H1 (cell line): ENCODE measurements around the gene ZNF672. TPM values are rescaled to one million over a fixed set of nuclear protein-coding genes. Genes with fewer than 3 reads are reported as not detected.

Experiments used
- CTCF ChIA-PET: fragments of 300-600 bp; sonication (Branson Sonifier 250); formaldehyde crosslinking; loops from one replicate; lab custom pipeline; 2021; ENCODE audit not compliant: partially characterized antibody; lab: Charles Lee
- POLR2A ChIA-PET: fragments of 300-600 bp; sonication (Branson Sonifier 250); formaldehyde crosslinking; loops from one replicate; lab custom pipeline; 2021; ENCODE audit warnings: inconsistent platforms; ENCODE audit not compliant: partially characterized antibody; lab: Charles Lee
- DNase-seq, 2 experiments: peaks; one replicate each; pipeline versions ENCODE4 v3.0.0 to v3.0.0-alpha.2; 2010 to 2022; ENCODE audit warnings: low spot score in 2 of 2, low read depth in 1 of 2, mixed read lengths in 1 of 2
- FAIRE-seq: peaks from 2 replicates; lab custom pipeline; 2011; peaks lifted over from hg19 to GRCh38; lab: Jason Lieb, UNC
- H2AFZ ChIP-seq: 2 replicates; pipeline ENCODE4 v1.8.1; 2012; ENCODE audit warnings: low read length, inconsistent platforms
- H2AK5ac ChIP-seq: 2 replicates; pipeline ENCODE4 v1.6.1; 2013; ENCODE audit warnings: low read depth, low read length
- H2BK120ac ChIP-seq: replicated peaks from 2 replicates; pipeline ENCODE3; 2013; ENCODE audit warnings: low read depth, low read length, inconsistent platforms
- H2BK12ac ChIP-seq: 2 replicates; pipeline ENCODE4 v1.6.1; 2013; ENCODE audit warnings: low read depth, low read length
- H2BK15ac ChIP-seq: 2 replicates; pipeline ENCODE4 v1.6.1; 2013; ENCODE audit warnings: low read length
- H2BK20ac ChIP-seq: 2 replicates; pipeline ENCODE4 v1.6.1; 2013; ENCODE audit warnings: low read length
- H2BK5ac ChIP-seq: 2 replicates; pipeline ENCODE4 v1.6.1; 2013; ENCODE audit warnings: low read depth, low read length
- H3K14ac ChIP-seq: 2 replicates; pipeline ENCODE4 v1.6.1; 2013; ENCODE audit warnings: inconsistent platforms; ENCODE audit not compliant: insufficient read length
- H3K18ac ChIP-seq: 2 replicates; pipeline ENCODE4 v1.6.1; 2013; ENCODE audit warnings: low read length; ENCODE audit errors: extremely low read depth
- H3K23ac ChIP-seq: 2 replicates; pipeline ENCODE4 v1.6.1; 2013; ENCODE audit warnings: inconsistent platforms; ENCODE audit not compliant: insufficient read length
- H3K23me2 ChIP-seq: 2 replicates; pipeline ENCODE4 v1.6.1; 2013; ENCODE audit warnings: low read depth, low read length
- H3K27ac ChIP-seq: 2 replicates; pipeline ENCODE4 v1.6.1; 2011; ENCODE audit warnings: low read depth, low read length, inconsistent platforms
- H3K27me3 ChIP-seq, 4 experiments: replicated peaks in 1 of 4; 1 replicate in 1 of 4; 2 replicates in 3 of 4; pipeline versions ENCODE4 v1.6.1 to v1.8.1; 2011 to 2013; ENCODE audit warnings: low read length in 3 of 4, mild to moderate bottlenecking in 3 of 4, inconsistent platforms in 2 of 4, mixed read lengths in 2 of 4, moderate library complexity in 1 of 4; ENCODE audit not compliant: control insufficient read depth in 3 of 4, insufficient read depth in 3 of 4; ENCODE audit errors: extremely low read depth in 1 of 4
- H3K36me3 ChIP-seq, 4 experiments: 2 replicates each; pipeline versions ENCODE4 v1.6.1 to v1.8.1; 2011 to 2013; ENCODE audit warnings: mild to moderate bottlenecking in 4 of 4, low read length in 3 of 4, moderate library complexity in 2 of 4, control low read depth in 1 of 4, inconsistent platforms in 1 of 4; ENCODE audit not compliant: insufficient read depth in 4 of 4, control insufficient read depth in 2 of 4
- H3K4ac ChIP-seq: replicated peaks from 2 replicates; pipeline ENCODE3; 2013; ENCODE audit warnings: low read length, low read depth, mixed read lengths, inconsistent platforms; ENCODE audit not compliant: insufficient read length
- H3K4me1 ChIP-seq, 4 experiments: replicated peaks in 1 of 4; 1 replicate in 1 of 4; 2 replicates in 3 of 4; pipeline versions ENCODE4 v1.6.1 to v1.8.1; 2011 to 2013; ENCODE audit warnings: low read length in 3 of 4, inconsistent platforms in 2 of 4, mixed read lengths in 1 of 4; ENCODE audit not compliant: insufficient read depth in 4 of 4, control insufficient read depth in 3 of 4
- H3K4me2 ChIP-seq, 2 experiments: 2 replicates each; pipeline versions ENCODE4 v1.6.1 to v1.8.1; 2011 to 2013; ENCODE audit warnings: low read depth in 2 of 2, low read length in 2 of 2, control low read depth in 1 of 2, inconsistent platforms in 1 of 2, mild to moderate bottlenecking in 1 of 2; ENCODE audit not compliant: insufficient read depth in 1 of 2
- H3K4me3 ChIP-seq, 4 experiments: fragments of 200-600, 300-600 bp in 1 of 4; sonication (generic), shearing (Covaris generic), sonication (Bioruptor Twin) in 1 of 4; 2 replicates each; pipeline versions ENCODE4 v1.5.1 to v1.8.1; 2011 to 2016; ENCODE audit warnings: low read length in 4 of 4, low read depth in 3 of 4, control low read depth in 2 of 4, inconsistent platforms in 2 of 4, mild to moderate bottlenecking in 2 of 4, mixed read lengths in 1 of 4, moderate library complexity in 1 of 4; ENCODE audit not compliant: insufficient read depth in 2 of 4; ENCODE audit errors: extremely low read depth in 1 of 4
- H3K56ac ChIP-seq: replicated peaks from 2 replicates; pipeline ENCODE3; 2013; ENCODE audit warnings: low read depth, mild to moderate bottlenecking, mixed read lengths, low read length, inconsistent platforms; ENCODE audit not compliant: insufficient read length
- H3K79me1 ChIP-seq: 2 replicates; pipeline ENCODE4 v1.6.1; 2013; ENCODE audit warnings: low read depth, low read length, control low read depth
- H3K79me2 ChIP-seq, 2 experiments: 2 replicates each; pipeline versions ENCODE4 v1.6.1 to v1.8.1; 2012 to 2013; ENCODE audit warnings: low read length in 2 of 2, mild to moderate bottlenecking in 2 of 2, inconsistent platforms in 1 of 2; ENCODE audit not compliant: insufficient read depth in 2 of 2, control insufficient read depth in 1 of 2
- H3K9ac ChIP-seq, 4 experiments: replicated peaks in 1 of 4; 1 replicate in 1 of 4; 2 replicates in 3 of 4; pipeline versions ENCODE4 v1.6.1 to v1.8.1; 2011 to 2013; ENCODE audit warnings: low read depth in 3 of 4, low read length in 3 of 4, control low read depth in 2 of 4, mild to moderate bottlenecking in 2 of 4, moderate library complexity in 2 of 4, inconsistent platforms in 1 of 4; ENCODE audit errors: extremely low read depth in 1 of 4
- H3K9me3 ChIP-seq, 2 experiments: 2 replicates each; pipeline versions ENCODE4 v1.6.1 to v1.8.1; 2012 to 2013; ENCODE audit warnings: mild to moderate bottlenecking in 2 of 2, moderate library complexity in 2 of 2, control low read depth in 1 of 2, inconsistent platforms in 1 of 2, low read depth in 1 of 2, low read length in 1 of 2, mixed read lengths in 1 of 2; ENCODE audit not compliant: insufficient read depth in 2 of 2
- H4K20me1 ChIP-seq, 2 experiments: replicated peaks in 1 of 2; 2 replicates each; pipeline versions ENCODE3 to v1.8.1; 2011 to 2013; ENCODE audit warnings: inconsistent platforms in 2 of 2, low read length in 2 of 2, mild to moderate bottlenecking in 1 of 2; ENCODE audit not compliant: insufficient read depth in 2 of 2, control insufficient read depth in 1 of 2
- H4K5ac ChIP-seq: 2 replicates; pipeline ENCODE4 v1.6.1; 2013; ENCODE audit warnings: low read length, low read depth, mixed read lengths, inconsistent platforms; ENCODE audit not compliant: insufficient read length
- H4K8ac ChIP-seq: 2 replicates; pipeline ENCODE4 v1.8.0; 2013; ENCODE audit warnings: mild to moderate bottlenecking, moderate library complexity, low read length, inconsistent platforms; ENCODE audit not compliant: insufficient read depth; ENCODE audit errors: extremely low read depth
- H4K91ac ChIP-seq: replicated peaks from 2 replicates; pipeline ENCODE3; 2013; ENCODE audit warnings: low read length, mixed read lengths, inconsistent platforms; ENCODE audit not compliant: insufficient read length
- KDM1A ChIP-seq: fragments of 200-600, 300-600 bp; sonication (generic); IDR thresholded peaks from 2 replicates; pipeline ENCODE4 v1.7.1; 2016; ENCODE audit warnings: mild to moderate bottlenecking, low read length, borderline replicate concordance
- WGBS, 2 experiments: shearing (Covaris generic) in 1 of 2; methylation state at CpG; one replicate each; pipeline versions ENCODE4 v1.1.6 to v1.1.7; 2013 to 2015; ENCODE audit warnings: low lambda C conversion rate in 2 of 2, mixed read lengths in 2 of 2, inconsistent platforms in 1 of 2, low coverage in 1 of 2, missing lambda C conversion rate in 1 of 2; ENCODE audit not compliant: insufficient replicate concordance in 2 of 2, insufficient coverage in 1 of 2, insufficient read length in 1 of 2; ENCODE audit errors: extremely low coverage in 1 of 2, missing lambda C conversion rate in 1 of 2; 5-methylcytosine and 5-hydroxymethylcytosine counted together
- polyA plus RNA-seq, 7 experiments: library from polyadenylated mRNA; depleted of rRNA in 3 of 7; stranded (reverse) in 5 of 7; unstranded in 2 of 7; fragments of >200 nt in 5 of 7; fragments of 200-250 nt in 2 of 7; gene quantifications; 1 replicate in 5 of 7; 2 replicates in 1 of 7; 4 replicates in 1 of 7; pipeline versions ENCODE4 v1.2.1 to v1.2.3, GENCODE V29; 2011 to 2013; ENCODE audit warnings: missing spikeins in 2 of 7, mixed read lengths in 2 of 7
- total RNA-seq: library from RNA; stranded (reverse); fragmentation: NEBNext Ultra II Directional; extraction: Animal tissue kit (Norgen Biotek cat#: 25700); gene quantifications from 2 replicates; pipeline ENCODE4 v1.2.1, GENCODE V29; 2021

Gene ZNF672
- total and polyA plus RNA-seq, 2 of the 8 experiments (the other 6 are each of a cell fraction or from before 2014, with no cell fraction given) = 30.7 to 40.4 TPM

DNA sequence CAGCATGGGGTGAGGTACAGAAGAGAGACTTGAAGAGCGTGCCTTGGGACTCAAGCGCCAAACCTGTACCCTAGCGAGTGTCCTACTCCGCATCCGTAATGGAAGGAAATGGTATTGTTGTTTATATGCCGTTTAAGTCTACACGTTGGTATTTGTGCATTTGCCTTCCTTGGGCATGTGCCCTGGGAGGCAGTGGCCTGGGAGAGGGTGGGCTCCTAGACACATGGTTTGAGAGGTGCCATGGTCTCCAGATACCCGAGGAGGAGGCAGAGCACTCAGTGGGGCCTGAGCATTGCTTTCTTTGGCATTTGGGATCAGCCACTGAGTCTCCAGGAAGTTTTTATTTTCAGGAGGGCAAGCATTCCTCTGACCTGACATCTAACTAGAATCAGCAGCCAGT, 6.5 kb downstream of the ZNF672 start:
- Histone ChIP-seq H3K4me1 (no peaks in the 10 kb centered on the region), H3K79me2 (peaks cover 0 to 20% of the 10 kb centered on the region in 2 experiments; a peak in 2 of 4 replicates), H3K18ac (no peak overlapping the region), H2BK12ac (no peak overlapping the region), H3K79me1 (peaks cover 10% of the 10 kb centered on the region), H2AK5ac (no peak overlapping the region), H3K4ac (no peak overlapping the region), H2BK20ac (no peak overlapping the region), H4K5ac (no peak overlapping the region), H3K56ac (no peak overlapping the region), H3K9ac (no peak overlapping the region), H3K27ac (no peak overlapping the region), H4K91ac (no peak overlapping the region), H4K20me1 (peaks cover 2 to 16% of the 10 kb centered on the region in 2 experiments), H3K9me3 (no peaks in the 10 kb centered on the region), H3K36me3 (peaks cover 0 to 25% (median 16%) of the 10 kb centered on the region in 4 experiments; a peak in 6 of 8 replicates), H3K27me3 (no peaks in the 10 kb centered on the region), H3K14ac (no peak overlapping the region), H2BK15ac (no peak overlapping the region), H3K23me2 (no peaks in the 10 kb centered on the region), H2BK5ac (no peak overlapping the region), H4K8ac (no peak overlapping the region), H2BK120ac (no peak overlapping the region), H3K4me2 (no peak overlapping the region), H3K4me3 (no peak overlapping the region), H3K23ac (no peak overlapping the region), H2AFZ (no peak overlapping the region)
- WGBS, 2 experiments = 95% methylated on average over 8 of the region's 8 CpGs; no CpG with 5 or more reads in 1 of the 2 experiments
- FAIRE-seq (no peak), DNase-seq (no peak)
- POLR2A ChIA-PET = interaction anchor here (1.0 to 1.1 kb wide), 2 partner anchors 12 to 15 kb away, joined by 3 to 4 read pairs; partner anchors contain the start of gene ZNF692
- CTCF ChIA-PET = interaction anchor here (1.0 to 1.4 kb wide), 2 partner anchors 75 to 82 kb away, joined by 3 to 6 read pairs; no protein-coding TSS in a partner anchor
- TF ChIP-seq KDM1A = no peak
